Stimulated activated CD8-positive, alpha-beta memory T cell treated with anti-CD3 and anti-CD28 coated beads, Interleukin-15, amount 100 ng/mL, for 4 hours (primary cell): ENCODE data around the gene HMGCR.
A peak's percentile ranks its signal among the peaks of the same experiment; 100 is the strongest.
"Not testable (repeated sequence)": the region's sequence is repeated elsewhere in the genome, so short reads cannot be mapped to it uniquely, and the experiment has no call there.

Experiments used
- DNase-seq, 2 donors: peaks; one replicate each; pipeline ENCODE4 v3.0.0-alpha.2; 2020; ENCODE audit warnings: low read depth in 2 of 2

HMGCR gene

DNA sequence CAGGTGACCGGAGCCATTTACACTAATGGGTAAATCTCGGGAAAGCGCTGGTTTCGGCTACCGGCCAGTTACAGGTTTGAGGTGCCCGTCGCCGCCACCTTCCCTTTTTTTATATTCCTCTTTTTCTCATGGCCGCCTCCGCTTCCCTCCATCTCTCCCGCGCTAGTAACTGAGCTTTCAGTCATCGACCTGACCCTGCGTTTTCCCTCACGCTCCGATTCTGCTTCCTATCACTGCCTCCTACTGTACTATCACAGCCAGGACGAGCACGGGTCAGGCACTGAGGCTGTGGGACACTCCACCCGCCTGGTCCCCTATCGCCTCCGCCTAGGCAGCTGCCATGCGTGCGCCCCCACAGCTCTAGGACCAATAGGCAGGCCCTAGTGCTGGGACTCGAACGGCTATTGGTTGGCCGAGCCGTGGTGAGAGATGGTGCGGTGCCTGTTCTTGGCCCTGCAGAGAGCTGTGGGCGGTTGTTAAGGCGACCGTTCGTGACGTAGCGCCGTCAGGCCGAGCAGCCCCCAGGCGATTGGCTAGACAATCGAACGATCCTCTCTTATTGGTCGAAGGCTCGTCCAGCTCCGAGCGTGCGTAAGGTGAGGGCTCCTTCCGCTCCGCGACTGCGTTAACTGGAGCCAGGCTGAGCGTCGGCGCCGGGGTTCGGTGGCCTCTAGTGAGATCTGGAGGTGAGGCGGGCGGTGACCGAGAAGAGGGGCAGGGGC lies at the start of gene HMGCR:
HMGCR (plus strand) TSS at position 606 of the 722 bp plus-strand sequence. CDS start 5,386 bp downstream, outside the sequence.
- DNase-seq, result peak; percentile 95 to 98

DNA sequence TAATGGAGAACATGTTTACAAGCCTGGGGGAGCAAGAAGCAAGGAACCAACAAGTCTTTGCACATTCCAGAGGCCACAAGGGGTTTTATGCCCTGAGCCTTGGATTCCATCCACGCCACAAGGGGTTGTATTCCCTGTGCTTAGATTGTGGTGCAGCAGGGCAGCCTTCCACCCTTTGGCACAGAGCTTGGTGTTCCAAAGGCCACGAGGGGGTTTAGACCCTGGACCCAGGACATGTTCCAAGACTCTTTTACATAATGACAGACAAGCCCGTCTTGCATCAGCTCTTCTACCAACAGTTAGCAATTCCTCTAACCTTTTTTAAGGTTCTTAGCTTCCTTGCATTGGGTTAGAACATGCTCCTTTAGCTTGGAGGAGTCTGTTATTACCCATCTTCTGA lies 45.2 kb upstream of the HMGCR start:
- DNase-seq, result not testable (repeated sequence)

DNA sequence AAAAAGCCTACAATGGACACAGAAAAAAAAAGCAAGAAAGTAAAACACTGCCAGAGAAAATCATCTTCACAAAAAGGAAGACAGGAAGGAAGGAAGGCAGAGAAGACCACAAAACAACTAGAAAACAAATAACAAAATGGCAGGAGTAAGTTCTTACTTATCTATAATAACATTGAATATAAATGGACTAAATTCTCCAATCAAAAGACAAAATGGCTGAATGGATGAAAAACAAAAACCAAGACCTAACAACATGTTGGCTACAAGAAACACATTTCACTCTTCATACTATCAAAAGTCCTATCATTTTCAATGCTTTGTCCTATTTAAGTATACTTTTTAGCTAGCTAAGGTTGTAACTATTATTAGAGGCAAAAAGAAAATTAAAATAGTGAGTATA lies 36.9 kb upstream of the HMGCR start:
- no peak for DNase-seq

DNA sequence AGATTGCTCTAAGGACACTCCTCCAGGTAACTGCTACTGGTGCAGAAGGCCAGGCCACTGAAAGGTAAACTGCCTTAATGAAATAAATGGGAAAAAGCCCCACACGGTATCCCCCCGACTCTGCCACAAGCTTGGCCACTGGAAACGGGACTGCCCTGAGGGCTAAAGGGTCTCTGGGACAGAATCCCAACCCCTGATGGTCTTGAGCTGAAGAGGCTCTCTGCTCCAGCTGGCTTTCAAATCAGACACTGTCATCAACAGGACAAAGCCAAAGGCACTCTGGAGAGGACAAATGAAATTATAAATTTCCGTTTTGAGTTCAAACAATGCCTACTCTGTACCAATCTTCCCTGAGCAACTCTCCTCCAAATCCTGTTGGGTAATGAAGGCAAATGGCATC lies 33.6 kb upstream of the HMGCR start:
- DNase-seq, result no peak

DNA sequence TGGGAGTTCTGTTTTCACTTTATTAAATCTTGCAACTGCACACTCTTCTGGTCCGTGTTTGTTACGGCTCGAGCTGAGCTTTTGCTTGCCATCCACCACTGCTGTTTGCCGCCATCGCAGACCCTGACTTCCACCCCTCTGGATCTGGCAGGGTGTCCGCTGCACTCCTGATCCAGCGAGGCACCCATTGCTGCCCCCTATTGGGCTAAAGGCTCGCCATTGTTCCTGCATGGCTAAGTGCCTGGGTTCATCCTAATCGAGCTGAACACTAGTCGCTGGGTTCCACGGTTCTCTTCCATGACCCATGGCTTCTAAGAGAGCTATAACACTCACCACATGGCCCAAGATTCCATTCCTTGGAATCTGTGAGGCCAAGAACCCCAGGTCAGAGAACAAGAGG lies 32.5 kb upstream of the HMGCR start:
- not testable (repeated sequence) for DNase-seq

DNA sequence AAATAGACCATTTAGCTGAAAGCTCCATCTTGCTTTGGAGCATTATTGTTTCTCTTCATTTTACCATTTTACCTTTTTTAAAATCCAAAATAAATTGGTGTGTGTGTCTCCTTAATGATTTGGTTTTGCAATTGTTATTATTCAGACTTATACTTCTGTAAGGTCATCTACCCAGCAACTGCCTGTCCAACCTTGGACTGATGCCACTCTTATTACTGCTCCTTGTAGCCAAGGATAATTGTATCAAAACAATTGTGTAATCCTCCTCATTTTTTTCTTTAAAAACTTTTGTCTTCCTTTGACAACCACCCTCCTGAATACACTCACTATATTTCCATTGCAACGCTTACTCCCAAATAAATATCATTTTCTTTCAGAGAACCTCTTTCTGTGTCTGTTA lies 30.3 kb upstream of the HMGCR start:
- DNase-seq, result no peak

DNA sequence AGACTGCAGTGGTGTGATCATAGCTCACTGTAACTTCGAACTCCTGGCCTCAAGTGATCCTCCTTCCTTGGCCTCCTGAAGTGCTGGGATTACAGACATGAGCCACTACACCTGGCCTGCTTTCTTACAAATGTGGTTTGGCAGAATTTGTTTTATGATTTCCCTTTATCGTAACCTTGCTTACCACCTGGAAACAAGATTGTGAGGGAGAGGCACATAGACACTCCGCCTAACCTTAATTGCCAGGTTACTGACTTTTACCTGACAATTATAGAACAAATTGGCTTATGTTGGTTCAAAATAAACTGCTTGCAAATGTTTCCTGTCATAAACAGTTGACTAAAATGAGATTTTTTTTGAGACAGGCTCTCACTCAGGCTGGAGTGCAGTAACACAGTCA lies 26.8 kb upstream of the HMGCR start:
- no peak for DNase-seq

DNA sequence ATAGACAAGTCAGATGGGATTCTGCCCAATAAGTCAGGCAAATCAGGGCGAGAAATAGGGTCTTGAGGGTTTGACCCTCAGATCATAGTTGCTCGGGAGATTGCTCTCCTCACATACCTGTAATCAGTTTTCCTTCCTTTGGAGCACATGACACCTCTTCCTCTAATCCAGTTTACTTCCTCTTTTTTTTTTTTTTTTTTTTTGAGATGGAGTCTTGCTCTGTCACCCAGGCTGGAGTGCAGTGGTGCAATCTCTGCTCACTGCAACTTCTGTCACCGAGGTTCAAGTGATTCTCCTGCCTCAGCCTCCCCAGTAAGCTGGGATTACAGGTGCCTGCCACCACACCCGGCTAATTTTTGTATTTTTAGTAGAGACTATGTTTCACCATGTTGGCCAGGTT lies 17.9 kb upstream of the HMGCR start:
- DNase-seq, result not testable (repeated sequence)

DNA sequence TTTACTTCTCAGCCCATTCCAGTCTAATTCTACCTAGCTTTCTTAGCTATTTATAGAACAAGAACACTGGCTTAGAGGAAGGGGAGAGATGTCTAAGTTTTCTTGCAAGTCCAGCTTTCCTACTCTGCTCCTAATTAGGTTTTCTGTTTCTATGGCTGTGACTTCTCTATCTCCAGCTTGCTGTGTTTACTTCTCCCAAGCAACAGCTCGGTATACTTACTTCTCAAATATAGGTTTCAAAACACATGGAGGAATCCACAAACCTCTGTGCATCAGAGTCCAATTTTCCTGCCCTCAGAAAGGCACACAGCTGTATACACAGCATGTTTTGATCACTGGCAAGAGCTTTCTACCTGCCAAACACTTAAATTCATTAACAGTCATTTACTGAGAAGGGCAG lies 17.4 kb upstream of the HMGCR start:
- no peak for DNase-seq

DNA sequence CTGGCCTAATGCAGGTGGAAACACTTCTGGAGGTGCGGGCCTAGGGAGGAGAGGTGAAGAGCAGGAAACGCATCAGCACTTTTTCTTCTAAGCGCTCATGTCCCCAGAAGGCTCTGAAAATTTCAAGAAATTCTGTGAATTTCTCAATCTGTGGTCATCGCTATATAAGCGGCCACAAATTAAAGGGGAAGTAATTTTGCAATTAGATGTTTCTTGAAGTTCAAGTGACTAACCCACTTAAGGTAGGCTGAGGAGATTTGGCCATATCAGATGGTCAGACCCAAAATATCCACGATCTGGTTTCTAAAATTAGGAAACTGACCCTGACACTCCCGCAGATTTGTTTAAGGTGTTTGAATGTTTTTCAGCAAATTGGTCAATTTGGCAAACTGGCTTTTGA lies 16.6 kb upstream of the HMGCR start:
- DNase-seq, result no peak

DNA sequence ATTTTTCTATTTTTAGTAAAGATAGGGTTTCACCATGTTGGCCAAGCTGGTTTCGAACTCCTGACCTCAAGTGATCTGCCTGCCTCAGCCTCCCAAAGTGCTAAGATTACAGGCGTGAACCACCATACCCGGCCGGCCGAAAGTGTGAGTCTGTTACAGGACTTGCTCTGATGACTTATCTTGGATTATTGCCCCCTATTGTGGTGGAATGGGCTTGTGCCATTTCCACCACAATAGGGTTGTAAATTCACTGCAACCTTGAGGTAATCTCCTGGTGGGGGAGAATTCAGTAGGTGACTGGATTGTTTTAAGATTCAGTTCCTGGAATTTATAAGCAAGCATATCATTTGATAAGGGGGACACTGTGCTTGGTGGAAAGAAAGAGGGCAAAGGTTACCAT lies 15.0 kb upstream of the HMGCR start:
- DNase-seq, result no peak

DNA sequence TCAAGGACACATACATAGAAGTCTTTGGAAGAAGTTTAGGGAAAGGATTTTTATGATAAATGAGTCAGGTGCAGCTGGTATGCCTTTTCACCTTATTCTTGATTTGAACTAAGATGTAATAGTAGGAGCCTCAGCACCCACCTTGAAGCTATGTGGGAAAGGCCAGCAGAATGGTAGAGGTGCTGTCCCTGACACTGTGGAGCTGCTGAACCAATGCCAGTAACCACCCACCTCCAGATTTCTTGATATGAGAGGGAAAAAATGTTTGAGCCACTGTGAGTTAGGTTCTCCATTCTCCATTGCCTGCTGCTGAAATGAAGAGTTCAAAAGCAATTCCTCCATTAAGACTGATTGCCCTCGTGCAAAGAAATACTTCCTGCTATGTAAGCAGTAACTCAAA lies 12.2 kb upstream of the HMGCR start:
- no peak for DNase-seq

DNA sequence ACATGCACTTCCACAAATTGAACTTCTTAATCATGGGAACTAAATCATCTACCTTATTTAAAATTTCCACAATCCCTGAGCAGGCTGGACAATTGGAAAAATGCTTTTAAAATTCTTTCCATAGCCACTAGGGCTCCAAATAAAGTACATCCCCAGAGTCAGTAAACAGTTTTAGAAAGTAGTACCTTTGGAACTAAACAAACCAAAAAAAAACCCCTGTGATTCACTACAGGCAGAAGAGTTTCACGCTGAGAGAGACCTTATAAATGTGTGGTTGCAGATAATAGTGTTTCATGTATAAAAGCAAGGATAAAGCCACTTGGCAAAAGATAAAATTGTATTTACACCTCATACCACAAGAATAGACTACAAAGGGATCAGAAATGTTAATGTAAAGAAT lies 11.8 kb upstream of the HMGCR start:
- DNase-seq, result no peak

DNA sequence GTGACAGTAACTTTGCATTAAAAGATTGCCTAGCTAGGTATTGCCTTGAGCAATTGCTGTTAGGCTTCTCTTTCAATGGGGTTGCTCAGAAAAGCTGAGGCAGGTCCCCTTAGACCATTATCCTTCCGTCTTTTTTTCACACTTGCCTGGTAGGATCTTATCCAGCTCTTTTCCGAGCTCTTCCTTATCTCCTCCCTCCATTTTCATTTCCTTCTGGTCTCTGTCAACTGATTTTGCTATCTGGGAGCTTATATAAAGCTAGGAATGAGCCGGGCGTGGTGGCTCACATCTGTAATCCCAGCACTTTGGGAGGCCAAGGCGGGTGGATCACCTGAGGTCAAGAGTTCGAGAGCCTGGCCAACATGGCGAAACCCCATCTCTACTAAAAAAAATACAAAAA lies 6.6 kb upstream of the HMGCR start:
- DNase-seq, result no peak

DNA sequence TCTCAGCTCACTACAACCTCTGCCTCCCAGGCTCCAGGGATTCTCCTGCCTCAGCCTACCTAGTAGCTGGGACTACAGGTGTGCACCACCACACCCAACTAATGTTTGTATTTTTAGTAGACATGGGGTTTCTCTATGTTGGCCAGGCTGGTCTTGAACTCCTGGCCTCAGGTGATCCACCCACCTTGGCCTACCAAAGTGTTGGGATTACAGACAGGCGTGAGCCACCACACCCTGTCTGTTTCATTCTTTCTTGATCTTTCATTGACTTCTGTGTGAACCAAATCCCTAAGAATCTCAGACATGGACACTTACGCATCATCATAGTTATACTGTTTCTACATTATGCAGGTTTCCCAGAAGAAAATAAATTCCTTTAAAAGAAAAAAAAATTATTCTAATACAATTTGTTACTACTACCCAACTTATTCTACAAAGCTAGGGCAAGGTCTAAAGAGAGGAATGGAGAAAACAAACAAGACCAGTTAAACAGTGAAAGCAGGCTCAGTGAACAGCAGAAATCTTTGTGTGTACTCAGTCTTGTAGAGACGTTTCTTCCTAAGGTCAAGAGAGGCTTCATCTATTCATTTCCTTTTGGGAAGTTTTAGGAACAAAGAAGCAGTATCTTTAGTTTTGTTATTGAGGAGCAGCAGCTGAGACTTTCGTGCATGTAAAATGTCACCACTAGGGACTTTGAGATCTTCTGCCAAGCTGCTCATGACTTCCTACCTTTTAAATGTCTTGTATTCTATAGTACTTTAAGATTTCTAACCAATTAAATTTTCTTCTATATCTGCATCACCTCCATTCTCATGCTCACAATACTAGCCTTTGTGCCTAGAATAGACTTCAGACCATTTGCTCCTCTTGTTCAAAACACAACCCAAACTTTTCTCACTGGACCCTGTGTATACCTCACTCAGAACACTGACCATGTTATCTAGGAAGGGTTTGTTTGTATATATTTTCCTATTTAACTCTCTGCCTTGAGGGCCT lies 5.6 kb upstream of the HMGCR start:
- DNase-seq, result no peak

DNA sequence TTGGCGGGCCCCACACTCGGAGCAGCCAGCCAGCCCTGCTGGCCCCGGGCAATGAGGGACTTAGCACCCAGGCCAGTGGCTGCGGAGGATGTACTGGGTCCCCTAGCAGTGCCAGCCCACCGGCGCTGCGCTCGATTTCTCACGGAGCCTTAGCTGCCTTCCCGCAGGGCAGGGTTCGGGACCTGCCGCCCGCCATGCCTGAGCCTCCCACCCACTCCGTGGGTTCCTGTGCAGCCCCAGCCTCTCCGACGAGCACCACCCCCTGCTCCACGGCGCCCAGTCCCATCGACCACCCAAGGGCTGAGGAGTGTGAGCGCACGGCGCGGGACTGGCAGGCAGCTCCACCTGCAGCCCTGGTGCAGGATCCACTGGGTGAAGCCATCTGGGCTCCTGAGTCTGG lies 3.3 kb upstream of the HMGCR start:
- not testable (repeated sequence) for DNase-seq

DNA sequence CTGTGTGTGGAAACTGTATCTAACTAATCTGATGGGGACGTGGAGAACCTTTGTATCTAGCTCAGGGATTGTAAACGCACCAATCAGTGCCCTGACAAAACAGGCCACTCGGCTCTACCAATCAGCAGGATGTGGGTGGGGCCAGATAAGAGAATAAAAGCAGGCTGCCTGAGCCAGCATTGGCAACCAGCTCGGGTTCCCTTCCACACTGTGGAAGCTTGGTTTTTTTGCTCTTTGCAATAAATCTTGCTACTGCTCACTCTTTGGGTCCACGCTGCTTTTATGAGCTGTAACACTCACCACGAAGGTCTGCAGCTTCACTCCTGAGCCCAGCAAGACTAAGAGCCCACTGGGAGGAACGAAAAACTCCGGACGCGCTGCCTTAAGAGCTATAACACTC lies 2.6 kb upstream of the HMGCR start:
- DNase-seq, result not testable (repeated sequence)

DNA sequence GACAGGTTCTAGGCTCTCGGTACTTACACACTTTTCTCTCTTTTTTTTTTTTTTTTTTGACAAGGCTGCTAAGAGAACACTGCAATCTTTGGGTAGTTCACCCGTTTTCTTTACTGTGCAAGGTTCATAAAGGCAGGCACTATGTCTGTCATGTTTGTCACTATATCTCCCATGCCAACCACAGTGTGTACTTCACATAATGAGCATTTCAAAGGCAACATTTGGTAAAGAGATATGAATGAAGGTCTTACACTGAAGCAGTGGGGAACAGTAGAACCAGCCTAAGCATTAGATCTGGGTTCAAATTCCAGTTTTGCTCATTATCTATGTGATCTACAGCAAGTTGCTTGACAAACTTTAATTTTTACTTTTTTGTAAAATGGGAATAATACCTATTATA lies 1.5 kb upstream of the HMGCR start:
- no peak for DNase-seq

DNA sequence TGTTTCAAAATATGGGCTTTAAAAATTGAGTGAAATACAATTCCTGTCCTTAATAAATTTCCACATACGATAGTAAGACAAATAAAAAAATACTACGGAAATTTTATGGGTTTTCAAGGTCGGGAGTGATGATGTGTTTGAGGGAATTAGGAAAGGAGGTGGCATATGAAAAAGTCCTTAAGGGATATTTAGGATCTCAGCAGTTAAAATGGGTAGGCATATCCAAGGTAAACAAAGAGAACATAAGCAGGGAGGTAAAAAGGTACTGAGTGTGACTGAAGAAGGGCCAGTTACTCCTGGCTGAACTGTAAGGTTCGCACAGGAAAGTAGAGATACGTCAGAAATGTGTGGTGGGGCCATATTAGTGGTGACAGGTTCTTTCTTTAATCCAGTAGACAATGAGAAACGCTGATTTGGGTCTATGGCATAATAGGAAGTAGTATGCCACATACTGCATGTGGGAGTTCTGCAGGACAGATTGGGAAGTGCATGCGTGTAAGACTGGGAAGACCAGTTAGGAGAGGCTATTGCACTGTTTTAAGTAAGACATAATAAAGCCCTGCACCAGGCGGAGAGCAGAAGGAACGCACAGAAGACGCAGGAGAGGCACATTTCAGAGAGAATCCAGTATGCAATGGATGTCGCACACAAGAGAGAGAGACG lies 937 bp upstream of the HMGCR start:
- no peak for DNase-seq

DNA sequence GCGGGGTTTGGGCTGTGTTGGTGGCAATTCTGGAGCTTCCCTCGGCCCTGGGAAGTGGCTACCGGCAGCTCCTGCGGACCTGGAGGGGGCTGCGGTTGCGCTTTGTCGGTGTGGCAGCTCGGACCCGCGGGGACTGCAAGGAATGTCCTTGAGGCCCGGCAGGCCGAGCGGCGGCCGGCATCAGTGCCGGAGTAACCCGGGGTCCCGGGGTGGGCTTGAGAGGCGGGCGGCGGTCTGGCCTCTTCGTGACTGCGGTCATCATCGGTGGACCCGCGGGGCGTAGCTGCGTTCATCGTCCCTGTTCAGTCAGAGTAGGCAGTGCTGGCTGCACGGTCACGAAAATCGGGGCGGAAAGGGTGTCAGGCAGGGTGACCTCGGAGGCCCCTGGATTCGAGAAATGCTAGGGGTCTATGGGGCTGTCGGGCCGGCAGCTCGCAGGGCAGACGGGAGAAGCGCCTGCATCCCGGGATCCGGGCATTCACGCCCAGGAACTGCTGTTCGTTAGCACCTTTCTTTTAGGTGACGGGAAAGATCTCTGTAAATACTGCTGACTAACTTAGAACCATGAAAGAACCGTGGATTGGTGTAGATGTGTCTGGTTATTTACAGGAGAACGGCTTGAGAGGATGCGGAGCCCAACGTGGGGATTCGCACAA lies 474 bp downstream of the HMGCR start:
- peak in 1 of 2 donors; percentile 2 for DNase-seq

DNA sequence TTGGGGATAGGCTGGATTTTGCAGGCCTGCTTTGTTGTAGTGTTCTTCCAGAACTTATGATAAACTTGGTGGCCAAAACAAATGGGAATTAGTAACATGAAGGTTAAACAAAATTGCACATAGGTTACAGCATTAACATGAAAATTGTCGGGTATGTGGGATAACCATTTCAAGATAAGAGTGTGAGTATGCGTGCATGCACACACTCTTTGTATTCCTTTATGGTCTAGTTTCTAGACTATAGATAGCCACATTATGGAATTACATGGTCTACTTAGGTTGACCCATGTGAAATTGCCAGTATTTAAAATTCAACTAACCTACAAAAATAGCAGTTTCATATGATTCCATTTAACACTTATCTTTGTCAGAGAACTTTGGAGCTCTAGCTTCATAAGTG lies 1.4 kb downstream of the HMGCR start:
- DNase-seq, result no peak
